Kidney (tissue), 14 donors: ENCODE measurements around the gene PRKD3. TPM values are rescaled to one million over a fixed set of nuclear protein-coding genes. Genes with fewer than 3 reads are reported as not detected.

Experiments
- DNase-seq, 5 donors: peaks; one replicate each; pipeline ENCODE4 v3.0.0-alpha.2; 2013 to 2020
- FAIRE-seq: peaks from 2 replicates; lab custom pipeline; 2012; peaks lifted over from hg19 to GRCh38; lab: Jason Lieb, UNC
- H3K27ac ChIP-seq, 2 donors: one replicate each; pipeline ENCODE4 v1.7.0; 2013; ENCODE audit warnings: low read depth in 2 of 2, low read length in 2 of 2, inconsistent platforms in 1 of 2
- H3K27me3 ChIP-seq: one replicate; pipeline ENCODE4 v1.7.1; 2013; ENCODE audit warnings: low read length, inconsistent platforms; ENCODE audit not compliant: control insufficient read depth, insufficient read depth
- H3K36me3 ChIP-seq, 3 donors: one replicate each; pipeline versions ENCODE4 v1.7.0 to v1.7.1; 2013; ENCODE audit warnings: low read length in 3 of 3, control low read depth in 1 of 3, inconsistent platforms in 1 of 3; ENCODE audit not compliant: insufficient read depth in 3 of 3, control insufficient read depth in 2 of 3
- H3K4me1 ChIP-seq, 3 donors: one replicate each; pipeline versions ENCODE4 v1.7.0 to v1.7.1; 2013; ENCODE audit warnings: low read length in 3 of 3, inconsistent platforms in 1 of 3, low read depth in 1 of 3; ENCODE audit not compliant: control insufficient read depth in 2 of 3, insufficient read depth in 2 of 3
- H3K4me3 ChIP-seq, 3 donors: one replicate each; pipeline versions ENCODE4 v1.7.0 to v1.8.1; 2013; ENCODE audit warnings: low read length in 3 of 3, control low read depth in 1 of 3, inconsistent platforms in 1 of 3
- H3K9ac ChIP-seq, 3 donors: one replicate each; pipeline versions ENCODE4 v1.7.0 to v1.7.1; 2013; ENCODE audit warnings: low read length in 3 of 3, control low read depth in 1 of 3, inconsistent platforms in 1 of 3
- H3K9me3 ChIP-seq, 3 donors: one replicate each; pipeline versions ENCODE4 v1.7.0 to v1.7.1; 2013; ENCODE audit warnings: low read length in 3 of 3, control low read depth in 1 of 3, inconsistent platforms in 1 of 3; ENCODE audit not compliant: control insufficient read depth in 2 of 3, insufficient read depth in 1 of 3
- CTCF ChIP-seq: IDR thresholded peaks from 3 replicates; pipeline ENCODE4 v1.5.1; 2012; ENCODE audit warnings: mild to moderate bottlenecking, moderate library complexity, borderline replicate concordance; ENCODE audit not compliant: insufficient read depth; ENCODE audit errors: extremely low read depth
- intact Hi-C: fragments of 100-400 bp; cut with DNase I; formaldehyde crosslinking; loops from one replicate; pipeline ENCODE4 v1.11.1; 2022
- polyA plus RNA-seq: library from polyadenylated mRNA; stranded (reverse); fragments of 350-450 nt; fragmentation: Illumina TruSeq; extraction: RNeasy Lipid Tissue Mini Kit (QIAGEN cat#74804); gene quantifications from one replicate; pipeline ENCODE4 v1.2.3, GENCODE V29; 2014; ENCODE audit warnings: low read depth, low replicate concordance; ENCODE audit not compliant: insufficient read depth
- total RNA-seq: library from RNA; stranded (reverse); fragmentation: NEBNext Ultra II Directional; extraction: Animal tissue kit (Norgen Biotek cat#: 25700); gene quantifications from one replicate; pipeline ENCODE4 v1.2.1, GENCODE V29; 2021
- donor health status: control.
- donor health status: control.
- donor health status: control.
- donor health status: control.
- donor health status: control.
- donor health status: DM: yes; HTN: yes; CAD: no.
- donor health status: Normal renal cell carcinoma (clear cell type).

The PRKD3 gene
- total and polyA plus RNA-seq, 2 donors from 2014 or later, result 7.1 to 45.7 TPM

GRCh38 chr2:37367984-37368383 lies 43.4 kb upstream of the PRKD3 start:
- H3K9me3 ChIP-seq, result no peaks in the 10 kb centered on the region
- H3K4me1 ChIP-seq, result no peaks in the 10 kb centered on the region
- FAIRE-seq, result no peak
- no peak overlapping the region for H3K4me3 ChIP-seq
- no peak for TF ChIP-seq CTCF
- intact Hi-C loops, result no loop called here
- H3K27me3 ChIP-seq, result no peaks in the 10 kb centered on the region
- H3K27ac ChIP-seq, result no peak overlapping the region
- no peak overlapping the region for H3K9ac ChIP-seq
- H3K36me3 ChIP-seq, result no peaks in the 10 kb centered on the region
- no peak for DNase-seq

DNA sequence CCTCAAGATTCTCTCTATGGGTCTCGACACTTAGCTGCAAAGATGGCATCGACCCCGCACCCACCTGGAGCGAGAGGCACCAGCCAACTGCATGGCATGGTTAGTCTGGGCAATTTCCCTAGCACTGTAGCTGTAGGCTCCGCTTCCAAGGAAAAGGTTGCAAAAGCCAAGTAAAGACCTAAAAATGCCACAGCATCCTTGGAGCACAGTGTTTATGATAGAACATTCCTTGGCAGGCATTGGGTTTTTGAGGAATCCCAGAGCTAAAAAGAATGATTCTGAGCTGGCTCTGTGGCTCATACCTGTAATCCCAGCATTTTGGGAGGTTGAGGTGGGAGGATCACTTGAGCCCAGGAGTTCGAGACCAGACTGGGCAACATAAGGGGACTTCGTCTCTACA lies 42.7 kb upstream of the PRKD3 start:
- no peak overlapping the region for H3K27ac ChIP-seq
- no peaks in the 10 kb centered on the region for H3K9me3 ChIP-seq
- H3K4me3 ChIP-seq, result no peak overlapping the region
- no peaks in the 10 kb centered on the region for H3K4me1 ChIP-seq
- TF ChIP-seq CTCF, result no peak
- H3K9ac ChIP-seq, result no peak overlapping the region
- DNase-seq, result no peak
- no peaks in the 10 kb centered on the region for H3K36me3 ChIP-seq
- no peaks in the 10 kb centered on the region for H3K27me3 ChIP-seq
- FAIRE-seq, result no peak
- intact Hi-C loops, result no loop called here

- intact Hi-C loops, result no loop called here
- H3K4me1 ChIP-seq, result no peaks in the 10 kb centered on the region
- FAIRE-seq, result no peak
- DNase-seq, result no peak
- H3K36me3 ChIP-seq, result no peaks in the 10 kb centered on the region
- H3K27me3 ChIP-seq, result no peaks in the 10 kb centered on the region
- no peak overlapping the region for H3K27ac ChIP-seq
- H3K4me3 ChIP-seq, result no peak overlapping the region
- no peak for TF ChIP-seq CTCF
- H3K9ac ChIP-seq, result no peak overlapping the region
- no peaks in the 10 kb centered on the region for H3K9me3 ChIP-seq
These were observed 42.1 kb upstream of the PRKD3 start for GRCh38 chr2:37366773-37367172.

- Histone ChIP-seq H3K9ac (no peak overlapping the region), H3K4me3 (no peak overlapping the region), H3K36me3 (no peaks in the 10 kb centered on the region), H3K9me3 (no peaks in the 10 kb centered on the region), H3K4me1 (no peaks in the 10 kb centered on the region), H3K27ac (no peak overlapping the region), H3K27me3 (no peaks in the 10 kb centered on the region)
- no peak for DNase-seq
- FAIRE-seq, result no peak
- intact Hi-C loops, result no loop called here
- no peak for TF ChIP-seq CTCF
These were observed 41.0 kb upstream of the PRKD3 start for GRCh38 chr2:37365669-37366068.
